Stimulated activated CD4-positive, alpha-beta T cell treated with anti-CD3 and anti-CD28 coated beads, Interleukin-1b, Interleukin-23, amount 100 ng/mL, for 4 hours (primary cell): ENCODE results near the gene LPAR5.
"Not testable (repeated sequence)": the region's sequence is repeated elsewhere in the genome, so short reads cannot be mapped to it uniquely, and the experiment has no call there.

Experiments used
- DNase-seq, 2 donors: peaks; one replicate each; pipeline ENCODE4 v3.0.0-alpha.2; 2020; ENCODE audit warnings: low read depth in 2 of 2

Gene LPAR5

DNA sequence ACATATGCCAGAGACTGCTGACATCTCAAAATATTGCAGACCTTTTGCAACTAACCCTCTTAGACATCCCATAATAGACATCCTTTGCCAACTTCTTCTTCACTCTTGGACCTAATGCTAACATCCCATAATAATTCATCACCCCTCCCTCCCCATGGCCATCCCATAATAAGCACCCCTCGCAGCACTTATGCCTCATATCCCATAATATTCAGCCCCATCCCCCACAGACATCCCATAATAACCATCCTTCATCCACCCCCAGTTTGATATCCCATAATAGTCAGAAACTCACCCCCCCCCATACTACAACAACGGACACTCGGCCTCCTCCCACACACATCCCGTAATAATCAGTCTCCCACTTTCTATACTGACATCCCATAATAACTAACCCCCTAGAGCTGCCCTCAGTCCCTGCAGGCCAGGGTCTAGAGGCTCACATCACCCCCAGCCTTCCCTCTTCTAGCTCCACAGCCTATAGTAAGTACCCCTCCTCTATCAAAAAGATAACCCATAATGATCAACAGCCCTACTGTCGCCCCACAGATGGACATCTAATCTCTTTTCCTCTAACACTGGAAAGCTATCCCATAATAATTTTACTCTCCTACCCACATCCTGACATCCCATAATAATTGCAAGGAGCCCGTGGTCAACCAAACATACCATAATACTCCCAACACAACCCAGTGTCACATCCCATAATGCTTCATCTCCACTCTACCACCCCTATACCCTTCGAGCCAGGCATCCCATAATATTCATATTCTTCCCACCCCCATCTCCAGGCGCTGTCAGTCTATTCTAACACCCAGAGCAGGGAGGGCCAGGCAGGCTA lies 27.8 kb downstream of the LPAR5 start:
- peak in 1 of 2 donors; percentile 35 for DNase-seq

GRCh38 chr12:6606331-6607131 lies 29.2 kb downstream of the LPAR5 start:
- peak; percentile 62 to 65 for DNase-seq

GRCh38 chr12:6605421-6606330 lies 30.1 kb downstream of the LPAR5 start:
- DNase-seq = peak in 1 of 2 donors; percentile 37

DNA sequence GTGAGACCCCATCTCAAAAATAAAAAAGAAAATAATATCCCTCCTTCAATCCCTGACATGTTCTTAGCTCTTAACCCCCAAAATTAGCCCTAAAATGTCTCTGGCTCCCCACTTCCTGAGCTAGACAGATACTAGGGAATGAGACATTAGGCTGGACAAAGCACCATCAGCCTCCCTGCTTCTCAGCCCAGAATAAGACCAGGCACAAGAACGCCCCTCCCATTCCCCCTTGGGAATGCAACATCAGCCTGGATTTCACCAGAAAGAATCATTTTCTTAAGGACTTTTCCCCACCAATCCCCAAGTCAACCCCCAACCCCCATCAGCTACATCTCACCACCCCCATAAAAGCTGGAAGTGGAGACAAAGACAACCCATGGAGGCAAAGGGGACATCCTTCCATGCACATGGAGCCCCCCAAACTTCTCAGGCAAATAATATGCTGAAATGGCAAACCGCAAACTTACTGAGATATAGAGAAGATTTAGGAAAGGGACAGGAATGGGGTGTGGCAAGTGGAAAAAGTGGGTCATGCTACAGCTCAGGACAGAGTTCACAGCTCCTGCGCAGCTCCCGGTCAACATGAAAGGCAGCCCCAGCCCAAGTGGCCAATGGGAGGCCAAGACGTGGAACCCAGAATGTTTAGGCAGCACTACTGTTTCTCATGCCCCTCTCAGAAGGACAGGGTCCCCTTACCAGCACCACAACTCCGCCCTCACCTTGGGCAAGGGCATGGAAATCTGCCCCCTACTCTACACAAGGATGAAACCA lies 31.3 kb downstream of the LPAR5 start:
- no peak for DNase-seq

DNA sequence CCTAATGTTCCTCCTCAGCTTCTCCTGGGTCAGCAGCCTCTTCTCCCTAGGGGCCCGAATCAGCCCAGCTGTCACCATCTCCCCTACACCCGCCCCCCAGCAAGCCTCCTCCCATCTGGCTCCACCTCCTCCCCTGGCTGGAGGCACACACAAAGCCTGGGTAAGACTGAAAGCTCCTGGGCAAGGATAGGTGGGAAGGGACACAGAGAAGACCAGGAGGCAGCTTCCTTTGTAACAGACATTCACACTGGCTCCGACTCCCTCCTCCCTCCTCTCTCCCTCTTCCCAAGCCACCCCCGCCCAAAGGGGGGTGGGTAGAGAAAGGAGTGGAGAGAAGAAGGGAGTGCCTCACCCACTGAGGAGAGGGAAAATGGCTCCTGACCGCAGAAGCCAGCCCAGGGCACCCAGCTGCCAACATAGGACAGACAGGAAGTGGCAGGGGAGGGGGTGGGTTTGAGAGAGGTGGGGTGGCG lies 32.6 kb downstream of the LPAR5 start:
- no peak for DNase-seq

DNA sequence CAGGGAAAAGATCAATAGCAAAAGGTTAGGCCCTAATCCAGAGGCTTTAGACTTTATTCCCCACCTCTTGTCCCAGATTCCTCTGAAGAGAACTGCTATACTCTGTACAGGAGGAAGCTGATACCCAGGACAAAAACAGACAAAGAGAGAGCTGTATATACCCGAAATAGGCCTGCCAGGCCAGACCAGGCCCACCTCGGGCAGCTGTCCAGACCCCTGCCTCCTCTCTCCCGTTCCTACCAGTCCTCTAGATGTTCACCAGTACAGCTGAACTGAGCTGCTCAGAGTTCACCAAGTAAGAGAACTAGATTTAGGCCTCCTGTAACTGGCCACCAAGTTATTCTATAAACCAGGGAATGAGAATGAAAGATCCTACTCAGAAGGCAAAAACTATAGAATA lies 33.2 kb downstream of the LPAR5 start:
- no peak for DNase-seq

- DNase-seq = not testable (repeated sequence)
Observed at GRCh38 chr12:6595673-6596072, 40.1 kb downstream of the LPAR5 start.

DNA sequence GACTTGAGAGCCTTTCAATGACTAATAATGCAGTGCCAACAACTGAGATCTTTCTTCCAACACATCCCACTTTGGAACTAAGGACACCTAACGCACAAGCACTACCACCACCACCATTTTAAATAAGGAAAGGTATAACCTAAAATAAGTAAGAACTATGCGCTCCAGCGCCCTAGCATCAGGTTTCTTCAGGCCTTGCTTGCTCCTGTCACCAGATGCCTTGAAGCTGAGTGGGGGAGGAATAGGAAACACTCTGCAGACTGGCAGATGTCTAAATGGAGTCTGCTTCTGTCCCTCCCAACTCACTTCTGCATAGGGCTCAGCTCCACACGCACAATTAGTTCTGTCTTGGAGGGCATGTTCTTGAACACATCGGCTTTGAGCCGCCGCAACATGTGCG lies 43.7 kb downstream of the LPAR5 start:
- DNase-seq = no peak

GRCh38 chr12:6586569-6586968 lies 49.2 kb downstream of the LPAR5 start:
- DNase-seq = not testable (repeated sequence)

GRCh38 chr12:6584293-6584692 lies 51.5 kb downstream of the LPAR5 start:
- DNase-seq = no peak

- DNase-seq = no peak
Observed at GRCh38 chr12:6582959-6583358, 52.8 kb downstream of the LPAR5 start.

DNA sequence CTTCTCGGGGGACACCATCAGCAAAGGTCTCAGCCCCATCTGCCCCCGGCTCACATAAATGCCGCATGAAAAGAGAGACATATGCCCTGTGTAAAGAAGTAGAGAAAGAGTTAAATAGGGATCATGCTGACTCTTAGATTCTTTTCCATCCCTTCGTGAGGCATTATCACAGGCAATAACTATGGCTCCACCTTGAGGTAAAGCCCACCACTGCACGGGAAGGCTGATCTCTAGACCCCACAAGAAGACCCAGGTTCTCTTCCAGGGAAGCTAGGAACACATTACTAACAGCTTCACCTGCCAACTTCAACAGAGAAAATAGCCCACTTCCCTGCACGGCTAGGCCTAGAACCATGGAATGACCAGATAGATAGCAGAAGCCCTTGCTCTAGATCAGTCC lies 53.6 kb downstream of the LPAR5 start:
- no peak for DNase-seq

DNA sequence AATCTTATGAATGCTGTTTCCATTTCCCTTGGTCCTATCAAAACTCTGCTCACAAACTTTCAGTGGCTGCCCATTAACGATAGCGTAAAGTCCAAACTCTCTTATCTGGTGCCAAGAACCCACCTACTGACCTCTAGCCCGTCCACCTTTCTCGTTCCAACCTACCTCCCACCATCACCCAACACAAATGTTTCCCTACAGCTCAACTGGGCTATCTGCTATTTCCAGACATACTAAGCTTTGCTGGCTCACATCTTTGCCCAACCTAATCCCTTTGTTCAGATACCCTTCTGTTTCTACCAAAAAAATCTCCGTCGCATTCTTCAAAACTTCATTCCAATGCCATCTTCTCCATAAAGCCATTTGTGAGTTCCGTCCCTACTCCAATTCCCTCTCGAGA lies 60.1 kb downstream of the LPAR5 start:
- no peak for DNase-seq

DNA sequence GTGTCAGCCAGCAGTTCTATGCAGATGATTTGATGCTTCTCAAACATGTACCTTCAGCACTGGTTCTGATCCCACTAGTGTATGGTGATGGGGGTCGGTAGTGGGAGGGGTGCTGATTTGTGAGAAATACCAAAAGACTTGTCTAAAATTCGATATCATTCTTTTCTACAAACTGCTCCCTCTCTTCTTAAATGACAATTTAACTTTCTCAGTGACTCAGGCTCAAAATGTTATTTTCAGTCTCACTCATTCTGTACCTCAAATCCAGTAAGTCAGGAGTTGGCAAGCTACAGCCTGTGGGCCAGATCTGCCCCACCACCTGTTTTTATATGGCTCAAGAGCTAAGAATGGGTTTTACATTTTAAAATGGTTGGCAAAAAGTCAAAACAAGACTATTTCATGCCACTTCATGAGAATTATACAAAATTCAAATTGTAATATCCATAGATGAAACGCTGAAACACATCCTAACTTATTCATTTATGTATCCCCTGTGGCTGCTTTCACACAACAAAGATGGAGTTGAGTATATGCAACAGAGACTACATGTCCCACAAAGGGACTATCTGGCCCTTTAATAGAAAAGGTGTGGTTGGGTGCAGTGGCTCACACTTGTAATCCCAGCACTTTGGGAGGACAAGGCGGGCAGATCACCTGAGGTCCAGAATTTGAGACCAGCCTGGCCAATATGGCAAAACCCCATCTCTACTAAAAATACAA lies 61.0 kb downstream of the LPAR5 start:
- DNase-seq = no peak

- no peak for DNase-seq
Observed at GRCh38 chr12:6573001-6573400, 62.8 kb downstream of the LPAR5 start.

GRCh38 chr12:6570264-6570887 lies 65.4 kb downstream of the LPAR5 start:
- peak in 1 of 2 donors; percentile 32 for DNase-seq

DNA sequence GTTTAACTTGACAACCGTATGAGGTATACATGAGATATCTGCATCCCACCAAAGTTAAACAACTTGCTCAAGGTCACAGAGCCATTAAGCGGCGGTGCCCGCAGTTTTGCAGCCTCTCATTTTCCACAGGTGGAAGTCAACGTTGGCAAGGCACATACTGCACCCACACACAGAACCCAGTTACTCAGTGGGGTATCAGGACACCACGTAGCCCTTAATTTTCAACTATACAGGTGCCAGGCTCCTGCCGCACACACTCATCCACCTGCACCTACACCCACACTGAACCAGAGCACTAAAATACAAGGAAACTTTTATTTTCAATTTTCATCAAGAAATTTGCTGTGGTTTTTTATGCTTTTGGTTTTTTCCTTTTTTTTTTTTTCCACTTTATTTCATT lies 66.0 kb downstream of the LPAR5 start:
- no peak for DNase-seq

DNA sequence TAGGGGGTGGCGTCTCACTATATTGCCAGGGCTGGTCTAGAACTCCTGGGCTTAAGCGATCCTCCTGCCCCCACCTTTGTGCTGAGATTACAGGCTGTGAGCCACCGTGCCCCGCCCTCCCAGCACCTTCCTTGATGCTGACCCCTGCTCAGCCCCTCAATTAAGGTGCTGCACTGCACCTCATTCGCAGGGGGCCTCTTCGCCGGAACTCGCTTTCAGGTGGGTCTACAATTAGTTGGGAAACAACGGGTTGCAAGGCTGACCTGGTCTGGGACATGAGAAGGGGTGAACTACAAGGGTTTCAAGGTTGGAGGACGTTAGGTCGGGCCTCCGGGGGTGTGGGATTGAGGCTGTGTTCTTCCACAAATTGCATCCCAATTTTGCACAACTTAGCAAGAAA lies 66.4 kb downstream of the LPAR5 start:
- DNase-seq = no peak
